ENCODE results near the gene LEMD3.

The LEMD3 gene

DNA sequence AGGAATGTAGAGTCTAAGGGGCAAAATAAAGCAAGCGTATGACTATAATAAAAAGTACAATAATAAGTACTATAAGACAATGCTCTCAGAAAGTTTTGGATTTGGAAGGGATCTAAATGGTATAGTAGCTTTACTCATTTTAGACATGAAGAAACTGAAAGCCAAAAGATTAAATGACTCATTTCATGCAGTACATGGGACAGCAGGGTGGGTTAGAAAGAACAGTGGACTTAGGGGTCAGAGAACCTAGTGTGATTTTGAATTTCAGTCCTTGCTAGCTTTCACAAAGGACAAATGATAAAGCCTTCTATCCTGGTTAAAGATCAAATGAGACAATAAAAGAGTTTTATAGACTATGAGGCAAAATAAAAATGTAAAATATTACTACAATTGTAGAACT is 6.8 kb upstream of the LEMD3 start:
- POLR2A ChIA-PET, result no interaction called here
- TF ChIP-seq, protein P1, sequence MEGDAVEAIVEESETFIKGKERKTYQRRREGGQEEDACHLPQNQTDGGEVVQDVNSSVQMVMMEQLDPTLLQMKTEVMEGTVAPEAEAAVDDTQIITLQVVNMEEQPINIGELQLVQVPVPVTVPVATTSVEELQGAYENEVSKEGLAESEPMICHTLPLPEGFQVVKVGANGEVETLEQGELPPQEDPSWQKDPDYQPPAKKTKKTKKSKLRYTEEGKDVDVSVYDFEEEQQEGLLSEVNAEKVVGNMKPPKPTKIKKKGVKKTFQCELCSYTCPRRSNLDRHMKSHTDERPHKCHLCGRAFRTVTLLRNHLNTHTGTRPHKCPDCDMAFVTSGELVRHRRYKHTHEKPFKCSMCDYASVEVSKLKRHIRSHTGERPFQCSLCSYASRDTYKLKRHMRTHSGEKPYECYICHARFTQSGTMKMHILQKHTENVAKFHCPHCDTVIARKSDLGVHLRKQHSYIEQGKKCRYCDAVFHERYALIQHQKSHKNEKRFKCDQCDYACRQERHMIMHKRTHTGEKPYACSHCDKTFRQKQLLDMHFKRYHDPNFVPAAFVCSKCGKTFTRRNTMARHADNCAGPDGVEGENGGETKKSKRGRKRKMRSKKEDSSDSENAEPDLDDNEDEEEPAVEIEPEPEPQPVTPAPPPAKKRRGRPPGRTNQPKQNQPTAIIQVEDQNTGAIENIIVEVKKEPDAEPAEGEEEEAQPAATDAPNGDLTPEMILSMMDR (IDR thresholded peaks at IDR 0.05; ENCODE audit: insufficient read depth, low read length, missing control alignments), result no peak
- CTCF ChIA-PET, result interaction anchor here (1.0 kb wide), 1 partner anchor 361 kb away, joined by 3 read pairs; no protein-coding TSS in a partner anchor
- no peak for DNase-seq (ENCODE audit: low read depth, low spot score)
- no peak overlapping the region for H3K4me3 ChIP-seq (ENCODE audit: low read depth, low read length)

DNA sequence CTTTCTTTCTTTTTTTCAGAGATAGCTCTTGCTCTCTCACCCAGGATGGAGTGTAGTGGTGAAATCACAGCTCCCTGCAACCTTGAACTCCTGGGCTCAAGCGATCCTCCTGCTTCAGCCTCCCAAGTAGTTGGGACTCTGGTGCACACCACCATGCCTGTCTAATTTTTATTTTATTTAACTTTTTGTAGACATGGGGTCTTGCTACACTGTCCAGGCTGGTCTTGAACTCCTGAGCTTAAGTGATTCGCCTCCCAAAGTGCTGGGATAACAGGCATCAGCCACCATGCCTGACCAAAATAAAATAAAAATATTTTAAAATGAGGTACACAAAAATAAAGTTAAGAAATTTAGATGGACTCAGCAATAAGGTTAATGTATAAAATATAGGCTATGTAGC is 5.1 kb upstream of the LEMD3 start:
- no peak overlapping the region for H3K4me3 ChIP-seq (ENCODE audit: low read depth, low read length)
- CTCF ChIA-PET, result no interaction called here
- DNase-seq (ENCODE audit: low read depth, low spot score), result no peak
- TF ChIP-seq, protein P1 (IDR thresholded peaks at IDR 0.05; ENCODE audit: insufficient read depth, low read length, missing control alignments), result no peak
- POLR2A ChIA-PET, result no interaction called here

DNA sequence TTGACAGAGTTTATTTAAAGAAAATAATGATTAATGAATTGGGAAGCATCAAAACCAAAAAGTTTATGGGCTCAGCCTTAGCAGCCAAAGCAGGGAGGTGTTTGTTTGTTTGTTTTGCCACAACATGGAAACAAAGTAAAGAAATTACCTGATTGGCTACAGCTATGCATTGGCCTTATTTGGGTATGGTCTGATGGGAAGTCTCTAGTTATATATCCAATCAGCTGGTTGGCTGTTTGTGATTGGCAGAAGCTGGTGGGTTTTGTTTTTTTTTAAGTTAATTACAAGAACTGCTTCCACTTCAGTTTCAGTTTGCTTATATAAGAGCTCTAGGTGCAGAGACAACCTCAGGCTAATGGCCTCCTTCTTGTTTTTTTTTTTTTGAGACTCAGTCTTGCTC is 4.6 kb upstream of the LEMD3 start:
- CTCF ChIA-PET, result no interaction called here
- no peak for DNase-seq (ENCODE audit: low read depth, low spot score)
- TF ChIP-seq, protein P1 (IDR thresholded peaks at IDR 0.05; ENCODE audit: insufficient read depth, low read length, missing control alignments), result no peak
- no peak overlapping the region for H3K4me3 ChIP-seq (ENCODE audit: low read depth, low read length)
- POLR2A ChIA-PET, result no interaction called here

DNA sequence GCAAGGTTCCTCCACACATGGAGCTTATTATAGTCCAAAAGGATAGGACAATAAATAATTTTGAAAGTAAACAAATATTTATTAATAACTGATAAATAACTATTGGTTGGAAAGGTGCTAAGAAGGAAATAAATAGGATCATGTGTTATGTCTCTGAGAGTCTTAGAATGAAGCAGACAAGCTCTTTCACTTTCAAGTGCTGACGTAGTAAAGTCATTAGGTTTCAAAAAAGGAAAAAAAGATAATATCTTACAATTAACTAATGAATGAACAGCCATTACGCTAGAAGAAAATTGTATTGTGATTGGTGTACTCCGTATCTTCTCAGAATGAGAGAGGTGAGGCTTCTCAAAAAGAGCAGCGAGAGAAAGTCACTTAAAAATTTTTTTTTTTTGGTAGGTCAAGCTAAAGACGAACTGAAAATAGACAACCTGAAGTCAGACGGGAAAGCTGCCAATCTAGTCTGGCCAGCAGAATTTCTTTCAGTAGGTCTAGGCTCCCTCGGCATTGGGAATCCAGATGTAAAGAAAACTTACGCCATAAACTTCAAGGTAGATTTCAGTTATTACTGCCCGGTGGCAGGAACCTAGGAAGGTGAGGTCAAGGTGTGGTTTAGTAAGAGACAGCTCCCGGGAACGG is 583 bp upstream of the LEMD3 start:
- ChIA-PET CTCF (interaction anchor here (0.7 to 1.9 kb wide), 3 partner anchors 9 to 278 kb away, joined by 3 to 6 read pairs (median 3); no protein-coding TSS in a partner anchor), POLR2A (interaction anchor here (0.6 to 1.6 kb wide), 4 partner anchors 24 to 109 kb away, joined by 3 to 6 read pairs (median 4); partner anchors contain the start of gene MSRB3)
- no peak for DNase-seq (ENCODE audit: low read depth, low spot score)
- H3K4me3 ChIP-seq (ENCODE audit: low read depth, low read length), result peak overlapping the region; percentile 89
- TF ChIP-seq, protein P1 (IDR thresholded peaks at IDR 0.05; ENCODE audit: insufficient read depth, low read length, missing control alignments), result no peak

DNA sequence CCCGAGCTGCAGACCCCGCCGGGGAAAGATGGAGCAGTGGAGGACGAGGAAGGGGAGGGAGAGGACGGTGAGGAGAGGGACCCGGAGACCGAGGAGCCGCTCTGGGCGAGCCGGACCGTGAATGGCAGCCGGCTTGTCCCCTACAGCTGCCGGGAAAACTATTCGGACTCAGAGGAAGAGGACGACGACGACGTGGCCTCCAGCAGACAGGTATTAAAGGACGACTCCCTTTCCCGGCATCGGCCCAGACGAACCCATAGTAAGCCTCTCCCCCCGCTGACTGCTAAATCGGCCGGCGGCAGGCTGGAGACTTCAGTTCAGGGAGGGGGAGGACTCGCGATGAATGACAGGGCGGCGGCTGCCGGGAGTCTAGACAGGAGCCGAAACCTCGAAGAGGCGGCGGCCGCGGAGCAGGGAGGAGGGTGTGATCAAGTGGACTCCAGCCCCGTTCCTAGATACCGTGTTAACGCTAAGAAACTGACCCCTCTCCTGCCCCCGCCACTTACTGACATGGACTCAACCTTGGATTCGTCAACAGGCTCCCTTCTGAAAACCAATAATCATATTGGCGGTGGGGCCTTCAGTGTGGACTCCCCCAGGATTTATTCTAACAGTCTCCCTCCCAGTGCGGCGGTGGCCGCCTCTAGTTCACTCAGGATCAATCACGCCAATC is 962 bp downstream of the LEMD3 start:
- H3K4me3 ChIP-seq (ENCODE audit: low read depth, low read length), result peak overlapping the region; percentile 89
- POLR2A ChIA-PET, result interaction anchor here (0.6 to 1.6 kb wide), 3 partner anchors 24 to 559 kb away, joined by 3 to 6 read pairs (median 3); no protein-coding TSS in a partner anchor
- CTCF ChIA-PET, result interaction anchor here (1.0 to 1.9 kb wide), 3 partner anchors 10 to 279 kb away, joined by 3 to 6 read pairs (median 3); no protein-coding TSS in a partner anchor
- TF ChIP-seq, protein P1 (IDR thresholded peaks at IDR 0.05; ENCODE audit: insufficient read depth, low read length, missing control alignments), result no peak
- no peak for DNase-seq (ENCODE audit: low read depth, low spot score)

DNA sequence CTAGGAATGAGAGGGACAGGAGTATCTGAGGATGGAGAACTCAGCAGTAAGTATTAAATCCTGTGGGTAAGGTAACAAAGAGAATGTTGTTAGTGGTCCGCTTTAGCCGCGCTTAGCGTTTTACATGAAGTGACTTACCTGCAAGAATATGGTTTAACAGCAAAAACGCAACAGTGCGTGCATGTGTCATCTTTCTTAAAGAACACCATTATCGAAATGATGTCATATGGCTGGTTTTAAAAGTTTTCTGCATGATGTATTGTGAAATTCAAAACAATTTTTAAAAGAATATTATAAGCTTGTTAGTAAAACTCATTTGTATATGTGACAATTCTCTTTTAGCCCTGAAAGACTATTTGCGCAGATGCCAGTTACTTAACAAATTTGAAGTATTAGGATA is 1.7 kb downstream of the LEMD3 start:
- CTCF ChIA-PET, result interaction anchor here (1.0 to 2.6 kb wide), 2 partner anchors 10 to 277 kb away, joined by 3 to 11 read pairs; no protein-coding TSS in a partner anchor
- DNase-seq (ENCODE audit: low read depth, low spot score), result no peak
- H3K4me3 ChIP-seq (ENCODE audit: low read depth, low read length), result peak overlapping the region; percentile 89
- POLR2A ChIA-PET, result interaction anchor here (0.6 to 0.7 kb wide), 3 partner anchors 458 to 1270 kb away, joined by 3 to 4 read pairs (median 3); no protein-coding TSS in a partner anchor
- TF ChIP-seq, protein P1 (IDR thresholded peaks at IDR 0.05; ENCODE audit: insufficient read depth, low read length, missing control alignments), result no peak
